Inflammatory macrophage (primary cell): Measurements from ENCODE around the gene CERS1.

Experiments
- DNase-seq, 2 donors: peaks; one replicate each; pipeline ENCODE4 v3.0.0-alpha.2; 2020 to 2022

Gene CERS1

DNA sequence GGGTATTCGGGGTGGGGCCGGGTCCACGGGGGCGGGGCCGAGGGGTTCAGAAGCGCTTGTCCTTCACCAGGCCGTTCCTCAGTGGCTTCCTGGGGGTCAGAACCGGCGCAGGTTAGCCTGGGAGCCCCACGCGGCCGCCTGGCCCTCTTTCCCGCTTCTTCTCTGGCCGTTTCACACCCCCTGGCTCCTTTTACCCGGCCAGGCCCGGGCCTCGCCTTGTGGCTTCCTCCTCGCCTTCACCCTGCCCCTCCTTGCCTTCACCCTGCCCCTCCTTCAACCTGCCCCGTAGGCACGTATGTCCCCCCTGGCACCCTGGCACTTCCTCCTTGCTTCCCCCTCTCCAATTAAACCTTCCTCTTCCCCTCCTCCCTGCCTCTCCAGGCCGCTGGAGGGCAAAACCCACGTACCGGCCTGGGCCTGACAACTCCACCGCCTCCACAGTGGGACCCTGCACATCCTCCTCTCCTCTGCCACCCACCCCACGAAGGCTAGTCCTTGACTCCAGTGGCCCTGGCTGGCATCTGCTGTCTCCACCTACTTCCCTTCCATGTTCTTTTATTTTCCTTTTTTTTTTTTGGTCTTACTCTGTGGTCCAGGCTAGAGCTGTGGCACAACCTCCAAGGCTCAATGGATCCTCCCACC lies 25.3 kb downstream of the CERS1 start:
- peak in 1 of 2 donors; percentile 9 for DNase-seq

DNA sequence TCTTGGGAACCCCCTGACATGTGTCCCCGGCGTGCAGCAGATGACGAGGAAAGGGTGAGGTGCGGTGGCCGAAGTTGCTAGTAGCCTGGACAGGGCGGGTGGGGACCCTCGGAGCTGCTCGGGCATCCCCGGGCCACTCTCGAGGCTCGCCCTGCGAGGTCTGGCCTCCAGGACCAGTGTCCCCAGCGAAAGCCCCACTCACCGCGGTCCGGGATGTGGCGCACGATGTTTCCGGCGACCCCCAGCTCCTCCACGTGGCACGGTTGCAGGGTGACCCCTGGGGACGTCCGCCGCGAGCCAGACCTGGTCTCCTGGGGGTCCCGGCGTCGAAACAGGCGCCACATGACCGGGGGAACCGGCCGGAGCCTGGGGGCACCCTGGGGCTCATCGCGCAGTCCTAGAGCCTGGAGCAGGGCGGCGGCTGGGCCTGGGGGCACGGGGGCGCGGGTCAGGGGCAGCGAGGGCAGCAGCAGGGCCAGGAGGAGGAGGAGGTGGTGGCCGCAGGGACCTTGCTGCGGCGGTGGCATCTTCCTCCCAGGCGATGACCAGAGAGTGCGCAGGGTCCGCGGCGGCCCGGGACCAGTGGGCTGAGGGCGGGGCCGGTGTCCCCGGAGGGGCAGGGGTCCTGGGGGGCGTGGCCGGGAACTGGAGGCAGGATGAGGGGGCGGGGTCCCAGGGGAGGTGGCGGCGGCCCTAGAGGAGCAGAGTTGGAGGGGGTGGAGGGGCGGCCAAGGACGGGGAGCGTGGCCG lies 26.0 kb downstream of the CERS1 start:
- DNase-seq = no peak

GRCh38 chr19:18869023-18869618 lies 26.8 kb downstream of the CERS1 start:
- DNase-seq = no peak

DNA sequence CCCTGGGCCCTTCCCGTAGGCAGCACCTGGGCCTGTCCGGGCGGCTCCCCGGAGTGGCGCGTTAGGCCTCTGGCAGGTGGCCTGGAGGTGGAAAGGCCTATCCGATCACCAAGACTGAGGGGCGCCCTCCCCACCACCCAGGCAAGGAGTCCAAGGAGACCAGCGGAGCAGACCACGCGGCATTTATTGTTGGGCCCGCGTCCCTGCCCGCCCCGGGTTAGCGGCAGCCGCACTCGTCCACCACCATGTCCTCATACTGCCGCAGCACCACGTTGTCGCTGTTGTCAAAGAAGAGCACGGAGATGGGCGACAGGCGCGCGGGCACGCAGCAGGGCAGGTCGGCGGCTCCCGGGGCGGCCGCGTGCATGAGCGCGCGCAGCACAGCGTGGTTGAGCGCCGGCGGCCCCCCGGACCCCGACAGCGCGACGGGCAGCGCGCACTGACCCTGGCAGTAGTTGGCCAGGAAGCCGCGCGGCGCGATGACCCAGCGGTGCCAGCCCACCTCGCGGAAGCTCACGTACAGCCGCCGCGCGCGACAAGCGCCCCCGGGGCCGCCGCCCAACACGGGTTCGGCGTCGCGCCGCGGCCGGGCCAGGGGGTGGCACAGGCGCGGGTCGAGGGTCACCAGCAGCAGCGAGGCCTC lies 27.5 kb downstream of the CERS1 start:
- DNase-seq = no peak

- no peak for DNase-seq
Observed at GRCh38 chr19:18867751-18868150, 28.2 kb downstream of the CERS1 start.

GRCh38 chr19:18867199-18867598 lies 28.8 kb downstream of the CERS1 start:
- no peak for DNase-seq

- no peak for DNase-seq
Observed at GRCh38 chr19:18866800-18867123, 29.2 kb downstream of the CERS1 start.

GRCh38 chr19:18865973-18866799 lies 29.8 kb downstream of the CERS1 start:
- DNase-seq = peak; percentile 61 to 63

- DNase-seq = no peak
Observed at GRCh38 chr19:18865106-18865972, 30.6 kb downstream of the CERS1 start.

DNA sequence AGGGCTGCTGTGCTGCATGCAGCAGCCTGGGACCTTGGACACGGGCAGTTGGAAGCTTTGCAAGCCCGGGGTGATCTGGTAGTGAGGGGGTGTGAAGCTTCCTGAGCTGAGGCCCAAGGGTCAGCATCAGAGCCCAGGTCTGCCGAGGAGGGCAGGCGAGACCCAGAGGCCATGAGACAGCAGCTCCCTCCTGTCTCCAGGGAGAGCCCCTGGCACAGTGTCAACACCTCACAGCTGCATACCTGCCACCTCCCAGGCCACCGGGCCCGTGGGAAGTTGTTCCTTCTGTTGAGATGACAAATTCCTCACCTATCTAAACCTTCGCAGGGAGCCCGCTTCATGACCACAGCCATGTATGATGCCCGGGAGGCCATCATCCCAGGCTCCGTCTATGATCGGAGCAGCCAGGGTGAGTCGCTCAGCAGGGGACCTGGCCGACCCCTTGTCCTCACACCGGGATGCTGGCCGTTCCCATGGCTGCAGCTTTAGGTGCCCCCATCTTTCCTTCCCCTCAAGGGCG lies 32.1 kb downstream of the CERS1 start:
- DNase-seq = no peak

GRCh38 chr19:18862976-18863842 lies 32.7 kb downstream of the CERS1 start:
- no peak for DNase-seq

DNA sequence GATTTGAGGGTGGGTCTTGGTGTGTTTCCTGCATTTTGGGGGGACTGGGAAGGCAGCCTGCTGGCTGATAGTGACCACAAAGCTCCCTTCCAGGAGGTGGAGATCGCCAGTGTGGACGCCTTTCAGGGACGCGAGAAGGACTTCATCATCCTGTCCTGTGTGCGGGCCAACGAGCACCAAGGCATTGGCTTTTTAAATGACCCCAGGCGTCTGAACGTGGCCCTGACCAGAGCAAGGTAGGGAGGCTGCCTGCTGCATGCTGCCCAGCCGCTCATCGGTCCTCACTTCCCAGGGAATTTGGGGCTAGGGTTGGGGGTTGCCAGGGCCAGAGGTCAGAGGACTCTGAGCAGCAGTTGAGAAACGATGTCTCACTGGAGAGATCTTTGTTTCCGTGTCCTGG lies 34.0 kb downstream of the CERS1 start:
- no peak for DNase-seq

- DNase-seq = peak; percentile 16 to 50
Observed at GRCh38 chr19:18861235-18861634, 34.7 kb downstream of the CERS1 start.

GRCh38 chr19:18860725-18861124 lies 35.2 kb downstream of the CERS1 start:
- no peak for DNase-seq

DNA sequence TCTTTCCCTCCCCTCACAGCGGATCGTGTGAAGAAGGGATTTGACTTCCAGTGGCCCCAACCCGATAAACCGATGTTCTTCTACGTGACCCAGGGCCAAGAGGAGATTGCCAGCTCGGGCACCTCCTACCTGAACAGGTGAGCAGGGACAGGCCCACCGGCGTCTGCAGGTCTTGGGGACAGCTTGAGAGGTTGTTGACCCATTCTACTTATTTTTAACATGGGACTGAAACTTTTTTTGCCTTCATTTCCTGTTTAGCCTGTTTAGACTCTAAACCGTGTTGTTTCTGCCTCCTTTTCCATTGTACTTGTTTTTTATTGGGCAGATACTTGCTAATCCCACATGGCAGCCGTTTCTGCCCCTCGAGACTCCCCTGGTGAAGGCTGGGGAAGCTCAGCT lies 35.7 kb downstream of the CERS1 start:
- DNase-seq = no peak

GRCh38 chr19:18859676-18860301 lies 36.2 kb downstream of the CERS1 start:
- no peak for DNase-seq

DNA sequence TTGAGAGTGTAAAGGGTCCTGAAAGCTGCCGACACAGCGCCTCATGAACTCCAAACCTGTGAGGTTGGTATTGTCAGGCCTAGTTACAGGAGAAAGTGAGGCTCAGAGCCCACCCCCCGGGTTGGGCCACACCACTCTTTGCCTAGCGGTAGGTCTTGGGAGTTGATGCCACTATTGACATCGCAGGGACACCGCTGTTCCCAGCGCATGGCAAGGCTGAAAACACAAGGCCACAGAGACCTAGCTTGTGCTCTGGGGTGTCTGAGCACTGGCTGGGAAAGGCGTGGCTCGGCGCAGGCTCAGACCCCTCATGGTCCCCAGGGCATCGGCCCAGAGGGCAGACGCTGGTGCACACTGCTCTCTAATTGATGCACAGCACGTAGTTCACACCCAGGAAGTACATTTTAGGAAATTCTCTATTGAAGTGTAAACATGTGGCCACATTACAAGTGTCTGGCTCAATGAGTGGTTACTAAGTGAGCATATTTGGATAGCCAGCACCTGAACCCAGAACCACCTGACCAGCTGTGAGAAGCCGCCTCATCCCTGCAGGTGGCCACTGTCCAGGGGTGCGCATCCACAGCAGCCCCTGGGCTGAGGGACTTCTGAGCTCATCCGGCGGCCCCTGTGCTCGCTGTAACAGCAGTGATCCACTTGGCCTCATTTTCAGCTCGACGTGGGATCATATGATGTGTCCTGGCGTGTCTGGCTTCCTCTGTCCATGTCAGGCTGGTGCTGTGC lies 36.9 kb downstream of the CERS1 start:
- no peak for DNase-seq

DNA sequence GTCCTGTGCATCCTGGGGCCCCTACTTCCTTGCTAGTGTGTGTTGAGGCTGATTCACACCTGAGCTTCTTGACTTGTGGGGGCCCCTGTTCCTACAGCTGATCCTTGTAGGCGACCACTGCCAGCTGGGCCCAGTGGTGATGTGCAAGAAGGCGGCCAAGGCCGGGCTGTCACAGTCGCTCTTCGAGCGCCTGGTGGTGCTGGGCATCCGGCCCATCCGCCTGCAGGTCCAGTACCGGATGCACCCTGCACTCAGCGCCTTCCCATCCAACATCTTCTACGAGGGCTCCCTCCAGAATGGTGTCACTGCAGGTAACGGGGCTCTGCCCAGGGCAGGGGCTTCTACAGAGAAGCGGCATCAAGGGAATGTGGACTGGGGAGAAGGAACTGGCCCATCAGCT lies 38.7 kb downstream of the CERS1 start:
- DNase-seq = no peak
